ENCODE data around the gene ERRFI1.

DNA sequence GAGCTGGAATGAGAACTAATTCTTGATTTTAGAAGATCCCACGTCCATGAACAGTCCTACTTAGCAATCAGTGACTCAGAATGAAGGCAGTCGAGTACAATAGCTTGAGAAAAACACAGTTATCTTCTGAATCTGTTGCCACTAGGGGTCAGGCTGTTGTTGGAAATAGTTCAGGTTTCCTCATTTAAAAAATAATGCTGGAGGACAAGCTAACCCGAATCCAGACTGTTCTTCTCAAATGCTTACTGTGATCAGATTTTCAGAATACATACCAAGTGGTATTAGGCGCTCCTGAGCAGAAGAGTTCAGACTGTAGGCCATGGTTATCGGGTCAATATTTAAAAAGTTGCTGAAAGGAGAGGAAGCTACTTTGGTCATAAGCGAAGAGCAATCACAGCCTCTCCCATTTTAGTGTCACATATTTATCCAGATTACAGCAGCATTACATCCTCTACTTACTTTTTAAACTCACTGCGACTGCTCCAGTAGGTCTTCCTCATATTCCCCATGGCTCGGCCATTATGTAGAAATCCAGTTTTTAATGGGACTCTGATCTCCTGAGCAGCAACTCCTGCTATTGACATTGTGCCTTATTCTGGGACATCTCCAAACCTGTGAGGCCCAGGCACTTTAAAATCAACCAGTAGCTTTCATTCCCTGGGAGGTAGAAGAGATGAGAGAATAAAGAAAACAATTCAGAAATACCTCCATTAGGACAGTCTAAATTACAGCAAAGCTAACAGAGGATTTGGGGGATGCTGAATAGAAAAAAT lies 10.9 kb downstream of the ERRFI1 start:
- TF ChIP-seq, protein P1, sequence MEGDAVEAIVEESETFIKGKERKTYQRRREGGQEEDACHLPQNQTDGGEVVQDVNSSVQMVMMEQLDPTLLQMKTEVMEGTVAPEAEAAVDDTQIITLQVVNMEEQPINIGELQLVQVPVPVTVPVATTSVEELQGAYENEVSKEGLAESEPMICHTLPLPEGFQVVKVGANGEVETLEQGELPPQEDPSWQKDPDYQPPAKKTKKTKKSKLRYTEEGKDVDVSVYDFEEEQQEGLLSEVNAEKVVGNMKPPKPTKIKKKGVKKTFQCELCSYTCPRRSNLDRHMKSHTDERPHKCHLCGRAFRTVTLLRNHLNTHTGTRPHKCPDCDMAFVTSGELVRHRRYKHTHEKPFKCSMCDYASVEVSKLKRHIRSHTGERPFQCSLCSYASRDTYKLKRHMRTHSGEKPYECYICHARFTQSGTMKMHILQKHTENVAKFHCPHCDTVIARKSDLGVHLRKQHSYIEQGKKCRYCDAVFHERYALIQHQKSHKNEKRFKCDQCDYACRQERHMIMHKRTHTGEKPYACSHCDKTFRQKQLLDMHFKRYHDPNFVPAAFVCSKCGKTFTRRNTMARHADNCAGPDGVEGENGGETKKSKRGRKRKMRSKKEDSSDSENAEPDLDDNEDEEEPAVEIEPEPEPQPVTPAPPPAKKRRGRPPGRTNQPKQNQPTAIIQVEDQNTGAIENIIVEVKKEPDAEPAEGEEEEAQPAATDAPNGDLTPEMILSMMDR (IDR thresholded peaks at IDR 0.05) = peak; percentile 82
- TF ChIP-seq EZH2phosphoT487 (IDR thresholded peaks at IDR 0.05) = no peak
